Nephron progenitor cell (in vitro differentiated cells): ENCODE results near the gene RFXAP.
A peak's percentile ranks its signal among the peaks of the same experiment; 100 is the strongest.

Source experiments
- DNase-seq: peaks from one replicate; pipeline ENCODE4 v3.0.0; 2021
- H3K27ac Mint-ChIP-seq: 2 replicates; pipeline ENCODE4 v1.8.0; 2021; ENCODE audit warnings: mild to moderate bottlenecking, moderate library complexity, mixed read lengths
- H3K27me3 Mint-ChIP-seq: 2 replicates; pipeline ENCODE4 v1.8.0; 2021; ENCODE audit warnings: mild to moderate bottlenecking, low read depth, mixed read lengths; ENCODE audit not compliant: poor library complexity
- H3K36me3 Mint-ChIP-seq: 2 replicates; pipeline ENCODE4 v1.8.0; 2021; ENCODE audit warnings: low read depth, mixed read lengths
- H3K4me1 Mint-ChIP-seq: 2 replicates; pipeline ENCODE4 v1.8.0; 2021; ENCODE audit warnings: mixed read lengths
- H3K4me3 Mint-ChIP-seq: 2 replicates; pipeline ENCODE4 v1.8.0; 2021; ENCODE audit warnings: mild to moderate bottlenecking, moderate library complexity, mixed read lengths
- H3K9me3 Mint-ChIP-seq: 2 replicates; pipeline ENCODE4 v1.8.0; 2021; ENCODE audit warnings: mild to moderate bottlenecking, moderate library complexity, mixed read lengths
- CTCF ChIP-seq: fragments of 200-600 bp; sonication (generic); IDR thresholded peaks from 2 replicates; pipeline ENCODE4 v1.5.0; 2021; ENCODE audit warnings: antibody characterized with exemption

RFXAP gene

GRCh38 chr13:36804588-36804987 is 14.4 kb upstream of the RFXAP start:
- TF ChIP-seq CTCF: no peak
- Mint-ChIP-seq H3K27ac (no peak overlapping the region), H3K4me1 (no peaks in the 10 kb centered on the region), H3K27me3 (peaks cover 8% of the 10 kb centered on the region), H3K36me3 (no peaks in the 10 kb centered on the region), H3K4me3 (no peak overlapping the region), H3K9me3 (no peaks in the 10 kb centered on the region)
- no peak for DNase-seq

- Mint-ChIP-seq H3K9me3 (no peaks in the 10 kb centered on the region), H3K27ac (no peak overlapping the region), H3K4me1 (no peaks in the 10 kb centered on the region), H3K4me3 (no peak overlapping the region), H3K36me3 (no peaks in the 10 kb centered on the region), H3K27me3 (peaks cover 8% of the 10 kb centered on the region)
- no peak for TF ChIP-seq CTCF
- no peak for DNase-seq
Measured at GRCh38 chr13:36806102-36806501, 12.9 kb upstream of the RFXAP start.

GRCh38 chr13:36807616-36808015 is 11.4 kb upstream of the RFXAP start:
- Mint-ChIP-seq H3K36me3 (no peaks in the 10 kb centered on the region), H3K9me3 (no peaks in the 10 kb centered on the region), H3K27ac (no peak overlapping the region), H3K4me3 (no peak overlapping the region), H3K27me3 (peaks cover 12% of the 10 kb centered on the region), H3K4me1 (no peaks in the 10 kb centered on the region)
- DNase-seq: no peak
- TF ChIP-seq CTCF: no peak

GRCh38 chr13:36813225-36813624 is 5.8 kb upstream of the RFXAP start:
- Mint-ChIP-seq H3K27ac (no peak overlapping the region), H3K4me3 (no peak overlapping the region), H3K4me1 (peaks cover 3% of the 10 kb centered on the region), H3K9me3 (no peaks in the 10 kb centered on the region), H3K36me3 (no peaks in the 10 kb centered on the region), H3K27me3 (peaks cover 8% of the 10 kb centered on the region)
- DNase-seq: no peak
- no peak for TF ChIP-seq CTCF

- H3K4me3 Mint-ChIP-seq: no peak overlapping the region
- TF ChIP-seq CTCF: no peak
Measured at GRCh38 chr13:36814465-36814864, 4.6 kb upstream of the RFXAP start.

GRCh38 chr13:36815062-36815461 is 4.0 kb upstream of the RFXAP start:
- H3K36me3 Mint-ChIP-seq: no peaks in the 10 kb centered on the region
- H3K27ac Mint-ChIP-seq: no peak overlapping the region
- peaks cover 8% of the 10 kb centered on the region for H3K27me3 Mint-ChIP-seq
- TF ChIP-seq CTCF: peak; percentile 13
- peaks cover 17% of the 10 kb centered on the region for H3K4me1 Mint-ChIP-seq
- H3K9me3 Mint-ChIP-seq: no peaks in the 10 kb centered on the region
- H3K4me3 Mint-ChIP-seq: no peak overlapping the region
- no peak for DNase-seq

More at GRCh38 chr13:36814465-36814864, 4.6 kb upstream of the RFXAP start:
- H3K36me3 Mint-ChIP-seq: no peaks in the 10 kb centered on the region
- no peak for DNase-seq
- H3K9me3 Mint-ChIP-seq: no peaks in the 10 kb centered on the region
- H3K27me3 Mint-ChIP-seq: peaks cover 8% of the 10 kb centered on the region
- peaks cover 11% of the 10 kb centered on the region for H3K4me1 Mint-ChIP-seq
- no peak overlapping the region for H3K27ac Mint-ChIP-seq
